Panc1 (cell line): ENCODE measurements around the gene GRAMD4. TPM values are rescaled to one million over a fixed set of nuclear protein-coding genes. Genes with fewer than 3 reads are reported as not detected.

Experiments
- ATAC-seq: fragments of 200-7000 bp; cut with Tn5 transposase; 2 replicates; pipeline ENCODE4 v1.9.1; 2020; ENCODE audit warnings: mild to moderate bottlenecking, moderate library complexity
- BruUV-seq: library from RNA; stranded (reverse); fragments of 400-500 nt; replicated peaks from 2 replicates; lab custom pipeline; 2021; lab: Mats Ljungman, UMichigan
- CTCF ChIA-PET: fragments of 300-600 bp; sonication (Branson Sonifier 250); formaldehyde crosslinking; loops from one replicate; lab custom pipeline; 2022; ENCODE audit warnings: antibody characterized with exemption; lab: Charles Lee
- POLR2A ChIA-PET: fragments of 300-600 bp; sonication (Branson Sonifier 250); formaldehyde crosslinking; loops from one replicate; lab custom pipeline; 2022; ENCODE audit warnings: antibody characterized with exemption; lab: Charles Lee
- DNase-seq: peaks from one replicate; pipeline ENCODE4 v3.0.0-alpha.2; 2010; ENCODE audit warnings: low read depth, low spot score
- H3K27ac ChIP-seq: 2 replicates; pipeline ENCODE4 v1.5.1; 2011; ENCODE audit warnings: mild to moderate bottlenecking, low read length, inconsistent platforms
- H3K27me3 ChIP-seq: fragments of 200-500 bp; sonication (Bioruptor generic); 2 replicates; pipeline ENCODE4 v1.6.0; 2014; ENCODE audit warnings: low read length, inconsistent platforms; ENCODE audit not compliant: control insufficient read depth, insufficient read depth
- H3K36me3 ChIP-seq: fragments of 200-500 bp; sonication (Bioruptor generic); 2 replicates; pipeline ENCODE4 v1.5.1; 2014; ENCODE audit warnings: inconsistent platforms, mild to moderate bottlenecking, low read length, moderate library complexity; ENCODE audit not compliant: control insufficient read depth, insufficient read depth
- H3K4me1 ChIP-seq: 2 replicates; pipeline ENCODE4 v1.5.1; 2011; ENCODE audit warnings: inconsistent platforms, mild to moderate bottlenecking, low read length, moderate library complexity; ENCODE audit not compliant: control insufficient read depth, insufficient read depth
- H3K4me3 ChIP-seq, 2 experiments: 2 replicates each; pipeline ENCODE4 v1.5.1; 2011 to 2012; ENCODE audit warnings: low read depth in 2 of 2, low read length in 2 of 2, mild to moderate bottlenecking in 2 of 2, inconsistent platforms in 1 of 2, moderate library complexity in 1 of 2
- H3K9me3 ChIP-seq: fragments of 200-500 bp; sonication (Bioruptor generic); 2 replicates; pipeline ENCODE4 v1.5.1; 2014; ENCODE audit warnings: low read depth, mild to moderate bottlenecking, inconsistent platforms, low read length, moderate library complexity; ENCODE audit not compliant: control insufficient read depth, insufficient read depth
- CTCF ChIP-seq: fragments of 450-650 bp; IDR thresholded peaks from 2 replicates; pipeline ENCODE4 v1.5.1; 2017; ENCODE audit warnings: mild to moderate bottlenecking
- POLR2AphosphoS5 ChIP-seq: IDR thresholded peaks from 2 replicates; pipeline ENCODE4 v1.6.1; 2012; ENCODE audit warnings: mild to moderate bottlenecking, low read depth, low read length, moderate library complexity
- REST ChIP-seq, 2 experiments: IDR thresholded peaks; 2 replicates each; pipeline ENCODE4 v1.6.1; 2011 to 2012; ENCODE audit warnings: low read depth in 2 of 2, control low read depth in 1 of 2, low read length in 1 of 2, mild to moderate bottlenecking in 1 of 2, moderate library complexity in 1 of 2; ENCODE audit not compliant: insufficient read depth in 1 of 2
- SIN3A ChIP-seq: IDR thresholded peaks from 2 replicates; pipeline ENCODE4 v1.6.1; 2012; ENCODE audit warnings: low read depth, mild to moderate bottlenecking, low read length, moderate library complexity, borderline replicate concordance; ENCODE audit not compliant: insufficient read depth
- TCF7L2 ChIP-seq: IDR thresholded peaks from 2 replicates; pipeline ENCODE4 v1.6.1; 2011; ENCODE audit warnings: mild to moderate bottlenecking, low read depth, low read length, inconsistent platforms
- in situ Hi-C: cut with HindIII; loops from 2 replicates; pipeline ENCODE4 v1.10.0; 2016; ENCODE audit warnings: low sequenced_read_pairs, low pct_unique_long_range_greater_than_20kb
- intact Hi-C: fragments of 100-400 bp; cut with micrococcal nuclease; formaldehyde crosslinking; loops from one replicate; pipeline ENCODE4 v1.10.0; 2022; ENCODE audit not compliant: unreplicated experiment
- total RNA-seq: library from RNA; stranded (reverse); gene quantifications from one replicate; pipeline ENCODE4 v1.2.1, GENCODE V29; 2021; ENCODE audit not compliant: unreplicated experiment

GRAMD4 gene
- total RNA-seq, 1 experiment from 2014 or later, result 30.8 TPM

GRCh38 chr22:46581538-46582244 lies 38.5 kb upstream of the GRAMD4 start:
- no peaks in the 10 kb centered on the region for H3K36me3 ChIP-seq
- BruUV-seq, result no TSS peak
- TF ChIP-seq POLR2AphosphoS5, result no peak
- no peak for TF ChIP-seq CTCF
- TF ChIP-seq REST (IDR thresholded peaks at IDR 0.05; ENCODE audit: insufficient read depth in 1 of 2, low read depth in 2 of 2, low read length in 1 of 2), result no peak
- TF ChIP-seq TCF7L2, result no peak
- TF ChIP-seq SIN3A, result no peak
- no peak for DNase-seq
- no peaks in the 10 kb centered on the region for H3K27me3 ChIP-seq
- H3K4me1 ChIP-seq, result peaks cover 24% of the 10 kb centered on the region
- ChIA-PET CTCF (no interaction called here), POLR2A (no interaction called here)
- intact Hi-C loops, result no loop called here
- no peaks in the 10 kb centered on the region for H3K9me3 ChIP-seq
- in situ Hi-C loops, result no loop called here
- ATAC-seq, result no peak
- no peak overlapping the region for H3K4me3 ChIP-seq
- H3K27ac ChIP-seq, result no peak overlapping the region

- Histone ChIP-seq H3K4me1 (peaks cover 24% of the 10 kb centered on the region), H3K9me3 (no peaks in the 10 kb centered on the region), H3K27me3 (no peaks in the 10 kb centered on the region), H3K4me3 (no peak overlapping the region), H3K36me3 (no peaks in the 10 kb centered on the region), H3K27ac (no peak overlapping the region)
- no TSS peak for BruUV-seq
- ChIA-PET CTCF (interaction anchor here (0.6 kb wide), 1 partner anchor 42 kb away, joined by 3 read pairs; no protein-coding TSS in a partner anchor), POLR2A (interaction anchor here (0.5 kb wide), 1 partner anchor 48 kb away, joined by 4 read pairs; no protein-coding TSS in a partner anchor)
- intact Hi-C loops, result no loop called here
- ATAC-seq (no peak), DNase-seq (no peak)
- TF ChIP-seq REST (IDR thresholded peaks at IDR 0.05; ENCODE audit: insufficient read depth in 1 of 2, low read depth in 2 of 2, low read length in 1 of 2) (no peak), CTCF (no peak), TCF7L2 (no peak), SIN3A (no peak), POLR2AphosphoS5 (no peak)
- in situ Hi-C loops, result no loop called here
These were observed 37.8 kb upstream of the GRAMD4 start for GRCh38 chr22:46582281-46582933.
